K562 (cell line): ENCODE data around the gene TRIM69. TPM values are rescaled to one million over a fixed set of nuclear protein-coding genes. Genes with fewer than 3 reads are reported as not detected.

Experiments used
- E2F3 ChIP-seq: fragments of 250-450 bp; sonication (Bioruptor Pico); IDR thresholded peaks from 2 replicates; pipeline ENCODE4 v1.4.0; 2020; ENCODE audit warnings: mild to moderate bottlenecking
- ETS2 ChIP-seq: IDR thresholded peaks from 2 replicates; pipeline ENCODE4 v1.6.1; 2016; ENCODE audit warnings: borderline replicate concordance, missing genetic modification characterization, mild to moderate bottlenecking, moderate library complexity, missing compliant biosample characterization; ENCODE audit not compliant: poor library complexity, severe bottlenecking
- ETV6 ChIP-seq, 3 experiments: fragments of 150-350 bp in 1 of 3; sonication (generic) in 1 of 3; formaldehyde crosslinking in 1 of 3; IDR thresholded peaks; 2 replicates each; pipeline versions ENCODE4 v1.6.1 to v1.8.0; 2014 to 2022; ENCODE audit warnings: borderline replicate concordance in 2 of 3, low read depth in 2 of 3, antibody characterized with exemption in 1 of 3, low read length in 1 of 3, mild to moderate bottlenecking in 1 of 3, missing genetic modification reagents in 1 of 3
- FOXK2 ChIP-seq, 2 experiments: fragments of 450-650 bp; IDR thresholded peaks in 1 of 2; conservative IDR thresholded peaks in 1 of 2; 2 replicates each; pipeline ENCODE4 v1.6.1; 2016; ENCODE audit warnings: low read depth in 2 of 2, mild to moderate bottlenecking in 1 of 2
- HIVEP1 ChIP-seq: fragments of 250-450 bp; sonication (Bioruptor Pico); IDR thresholded peaks from 2 replicates; pipeline ENCODE4 v1.4.0; 2020; ENCODE audit warnings: mild to moderate bottlenecking
- HMG20A ChIP-seq: fragments of 450-650 bp; formaldehyde crosslinking; conservative IDR thresholded peaks from 2 replicates; pipeline ENCODE4 v1.4.0; 2020; ENCODE audit warnings: mild to moderate bottlenecking, mixed read lengths
- HNRNPK ChIP-seq: fragments of 200-400 bp; formaldehyde crosslinking; IDR thresholded peaks from one replicate; pipeline ENCODE4 v1.6.1; 2018; ENCODE audit warnings: mild to moderate bottlenecking, low read depth, low read length; ENCODE audit not compliant: poor library complexity, severe bottlenecking
- IFI16 ChIP-seq: fragments of 250-450 bp; sonication (Bioruptor Pico); IDR thresholded peaks from 2 replicates; pipeline ENCODE4 v2.1.2; 2022; ENCODE audit warnings: mild to moderate bottlenecking, inconsistent platforms
- NFRKB ChIP-seq: fragments of 450-650 bp; IDR thresholded peaks from 2 replicates; pipeline ENCODE4 v1.6.1; 2016; ENCODE audit warnings: low read depth
- PYGO2 ChIP-seq: fragments of 450-650 bp; IDR thresholded peaks from 2 replicates; pipeline ENCODE4 v1.6.1; 2016; ENCODE audit warnings: mild to moderate bottlenecking, missing genetic modification characterization, moderate library complexity, missing compliant biosample characterization
- RBM15 ChIP-seq: fragments of 200-400 bp; formaldehyde crosslinking; IDR thresholded peaks from 2 replicates; pipeline ENCODE4 v1.6.1; 2018; ENCODE audit warnings: mild to moderate bottlenecking, low read length, moderate library complexity; ENCODE audit not compliant: insufficient read depth
- RFX7 ChIP-seq: fragments of 250-450 bp; sonication (Bioruptor Pico); IDR thresholded peaks from 2 replicates; pipeline ENCODE4 v1.5.1; 2021; ENCODE audit warnings: mild to moderate bottlenecking
- SETDB1 ChIP-seq: IDR thresholded peaks from one replicate; pipeline ENCODE4 v1.6.1; 2012; ENCODE audit warnings: low read length, control low read depth, inconsistent platforms
- TFAM ChIP-seq: fragments of 250-450 bp; sonication (Bioruptor Pico); conservative IDR thresholded peaks from 2 replicates; pipeline ENCODE4 v1.5.0; 2021; ENCODE audit warnings: mild to moderate bottlenecking, moderate library complexity
- ZNF146 ChIP-seq: IDR thresholded peaks from one replicate; pipeline ENCODE4 v1.6.1; 2018; ENCODE audit warnings: missing compliant biosample characterization; ENCODE audit not compliant: unreplicated experiment
- ZNF551 ChIP-seq: fragments of 250-450 bp; sonication (Bioruptor Pico); IDR thresholded peaks from 2 replicates; pipeline ENCODE4 v1.5.0; 2021; ENCODE audit warnings: mild to moderate bottlenecking, moderate library complexity
- ZNF696 ChIP-seq: fragments of 250-450 bp; sonication (Bioruptor Pico); conservative IDR thresholded peaks from 2 replicates; pipeline ENCODE4 v1.4.0; 2020; ENCODE audit warnings: mild to moderate bottlenecking, moderate library complexity
- polyA plus RNA-seq, 8 experiments: library from polyadenylated mRNA; depleted of rRNA in 4 of 8; stranded (reverse) in 5 of 8; unstranded in 3 of 8; fragments of >200 nt; fragmentation: Nextera tagmentation in 2 of 8; fragmentation: Illumina TruSeq in 1 of 8; extraction: Ambion mirVana in 2 of 8; extraction: Trizol in 1 of 8; gene quantifications; 2 replicates each; pipeline versions ENCODE4 v1.2.1 to v1.2.3, GENCODE V29; 2011 to 2014; ENCODE audit warnings: inconsistent platforms in 1 of 8, missing spikeins in 1 of 8
- total RNA-seq, 7 experiments: library from RNA; depleted of rRNA in 6 of 7; stranded (reverse); fragments of >200 nt in 6 of 7; fragmentation: Illumina TruSeq in 2 of 7; extraction: Trizol in 2 of 7; gene quantifications; 2 replicates each; pipeline versions ENCODE4 v1.2.1 to v1.2.3, GENCODE V29; 2011 to 2021; ENCODE audit warnings: low replicate concordance in 1 of 7
- TF ChIP-seq, protein P1 (sequence below), 2 experiments: fragments of 450-650 bp in 1 of 2; sonication (generic) in 1 of 2; formaldehyde crosslinking in 1 of 2; IDR thresholded peaks in 1 of 2; conservative IDR thresholded peaks in 1 of 2; 2 replicates each; pipeline versions ENCODE4 v1.6.1 to v1.8.1; 2016 to 2023; ENCODE audit warnings: mild to moderate bottlenecking in 2 of 2, moderate library complexity in 2 of 2, inconsistent platforms in 1 of 2, missing genetic modification reagents in 1 of 2
- TF ChIP-seq, protein P2 (sequence below): fragments of 150-350 bp; conservative IDR thresholded peaks from 2 replicates; pipeline ENCODE4 v1.6.1; 2014; ENCODE audit warnings: low read length
- TF ChIP-seq, protein P3 (sequence below): fragments of 250-450 bp; sonication (Bioruptor Pico); IDR thresholded peaks from 2 replicates; pipeline ENCODE4 v1.5.0; 2020; ENCODE audit warnings: mild to moderate bottlenecking
- TF ChIP-seq, protein P4 (sequence below): fragments of 250-450 bp; sonication (Bioruptor Pico); IDR thresholded peaks from 2 replicates; pipeline ENCODE4 v1.8.0; 2022; ENCODE audit warnings: inconsistent platforms, mild to moderate bottlenecking, moderate library complexity, borderline replicate concordance

The TRIM69 gene
- total and polyA plus RNA-seq, 9 of the 15 experiments (the other 6 are each of a cell fraction or from before 2014, with no cell fraction given) = 1.0 to 4.3 (median 2.3) TPM

DNA sequence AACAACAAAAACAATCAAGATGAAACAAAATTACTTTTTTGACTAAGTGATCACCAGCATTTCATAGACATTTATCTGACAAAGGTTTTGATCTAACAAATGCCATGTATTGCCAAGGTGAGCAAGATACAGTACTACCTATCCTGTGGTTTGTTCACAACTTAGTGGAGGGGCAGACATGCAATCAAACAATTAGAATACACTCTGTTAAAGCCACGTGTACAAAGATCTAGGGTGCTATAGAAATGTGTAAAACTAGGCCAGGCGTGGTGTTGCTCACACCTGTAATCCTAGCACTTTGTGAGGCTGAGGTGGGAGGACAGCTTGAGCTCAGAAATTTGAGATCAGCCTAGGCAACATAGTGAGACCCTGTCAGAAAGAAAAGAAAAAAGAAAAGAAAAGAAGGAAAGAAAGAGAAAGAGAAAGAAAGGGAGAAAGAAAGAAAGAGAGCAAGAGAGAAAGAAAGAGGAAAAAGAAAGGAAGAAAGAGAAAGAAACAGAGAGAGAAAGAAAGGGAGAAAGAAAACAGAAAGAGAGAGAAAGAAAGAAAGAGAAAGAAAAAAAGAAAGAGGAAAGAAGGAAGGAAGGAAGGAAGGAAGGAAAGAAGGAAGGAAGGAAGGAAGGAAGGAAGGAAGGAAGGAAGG, 1.4 kb upstream of the TRIM69 start (continued):
- TF ChIP-seq, protein P1, sequence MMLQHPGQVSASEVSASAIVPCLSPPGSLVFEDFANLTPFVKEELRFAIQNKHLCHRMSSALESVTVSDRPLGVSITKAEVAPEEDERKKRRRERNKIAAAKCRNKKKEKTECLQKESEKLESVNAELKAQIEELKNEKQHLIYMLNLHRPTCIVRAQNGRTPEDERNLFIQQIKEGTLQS (IDR thresholded peaks at IDR 0.05) = no peak
- TF ChIP-seq, protein P1 (CRISPR knock-in tag; conservative IDR thresholded peaks at IDR 0.05) = no peak
- TF ChIP-seq TFAM (CRISPR knock-in tag) (no peak), ZNF146 (CRISPR knock-in tag) (no peak), FOXK2 (conservative IDR thresholded peaks at IDR 0.05 in 1 of 2, IDR thresholded peaks at IDR 0.05 in 1 of 2; ENCODE audit: low read depth in 2 of 2) (no peak), ZNF551 (CRISPR knock-in tag) (no peak), E2F3 (CRISPR knock-in tag) (no peak), RBM15 (no peak), NFRKB (no peak; the same call in 1 of the 2 replicates), HNRNPK (no peak), ETS2 (tag) (no peak), ETV6 (IDR thresholded peaks at IDR 0.05; ENCODE audit: borderline replicate concordance in 1 of 2, low read depth in 2 of 2, low read length in 1 of 2) (no peak), ETV6 (CRISPR knock-in tag; IDR thresholded peaks at IDR 0.05; ENCODE audit: borderline replicate concordance) (no peak), SETDB1 (no peak), PYGO2 (tag) (no peak), HMG20A (CRISPR knock-in tag) (no peak), HIVEP1 (CRISPR knock-in tag) (no peak), RFX7 (CRISPR knock-in tag) (no peak), IFI16 (no peak), ZNF696 (no peak)
- TF ChIP-seq, protein P2, sequence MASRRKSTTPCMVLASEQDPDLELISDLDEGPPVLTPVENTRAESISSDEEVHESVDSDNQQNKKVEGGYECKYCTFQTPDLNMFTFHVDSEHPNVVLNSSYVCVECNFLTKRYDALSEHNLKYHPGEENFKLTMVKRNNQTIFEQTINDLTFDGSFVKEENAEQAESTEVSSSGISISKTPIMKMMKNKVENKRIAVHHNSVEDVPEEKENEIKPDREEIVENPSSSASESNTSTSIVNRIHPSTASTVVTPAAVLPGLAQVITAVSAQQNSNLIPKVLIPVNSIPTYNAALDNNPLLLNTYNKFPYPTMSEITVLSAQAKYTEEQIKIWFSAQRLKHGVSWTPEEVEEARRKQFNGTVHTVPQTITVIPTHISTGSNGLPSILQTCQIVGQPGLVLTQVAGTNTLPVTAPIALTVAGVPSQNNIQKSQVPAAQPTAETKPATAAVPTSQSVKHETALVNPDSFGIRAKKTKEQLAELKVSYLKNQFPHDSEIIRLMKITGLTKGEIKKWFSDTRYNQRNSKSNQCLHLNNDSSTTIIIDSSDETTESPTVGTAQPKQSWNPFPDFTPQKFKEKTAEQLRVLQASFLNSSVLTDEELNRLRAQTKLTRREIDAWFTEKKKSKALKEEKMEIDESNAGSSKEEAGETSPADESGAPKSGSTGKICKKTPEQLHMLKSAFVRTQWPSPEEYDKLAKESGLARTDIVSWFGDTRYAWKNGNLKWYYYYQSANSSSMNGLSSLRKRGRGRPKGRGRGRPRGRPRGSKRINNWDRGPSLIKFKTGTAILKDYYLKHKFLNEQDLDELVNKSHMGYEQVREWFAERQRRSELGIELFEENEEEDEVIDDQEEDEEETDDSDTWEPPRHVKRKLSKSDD = no peak
- TF ChIP-seq, protein P3, sequence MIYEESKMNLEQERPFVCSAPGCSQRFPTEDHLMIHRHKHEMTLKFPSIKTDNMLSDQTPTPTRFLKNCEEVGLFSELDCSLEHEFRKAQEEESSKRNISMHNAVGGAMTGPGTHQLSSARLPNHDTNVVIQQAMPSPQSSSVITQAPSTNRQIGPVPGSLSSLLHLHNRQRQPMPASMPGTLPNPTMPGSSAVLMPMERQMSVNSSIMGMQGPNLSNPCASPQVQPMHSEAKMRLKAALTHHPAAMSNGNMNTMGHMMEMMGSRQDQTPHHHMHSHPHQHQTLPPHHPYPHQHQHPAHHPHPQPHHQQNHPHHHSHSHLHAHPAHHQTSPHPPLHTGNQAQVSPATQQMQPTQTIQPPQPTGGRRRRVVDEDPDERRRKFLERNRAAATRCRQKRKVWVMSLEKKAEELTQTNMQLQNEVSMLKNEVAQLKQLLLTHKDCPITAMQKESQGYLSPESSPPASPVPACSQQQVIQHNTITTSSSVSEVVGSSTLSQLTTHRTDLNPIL (CRISPR knock-in tag) = no peak
- TF ChIP-seq, protein P4, sequence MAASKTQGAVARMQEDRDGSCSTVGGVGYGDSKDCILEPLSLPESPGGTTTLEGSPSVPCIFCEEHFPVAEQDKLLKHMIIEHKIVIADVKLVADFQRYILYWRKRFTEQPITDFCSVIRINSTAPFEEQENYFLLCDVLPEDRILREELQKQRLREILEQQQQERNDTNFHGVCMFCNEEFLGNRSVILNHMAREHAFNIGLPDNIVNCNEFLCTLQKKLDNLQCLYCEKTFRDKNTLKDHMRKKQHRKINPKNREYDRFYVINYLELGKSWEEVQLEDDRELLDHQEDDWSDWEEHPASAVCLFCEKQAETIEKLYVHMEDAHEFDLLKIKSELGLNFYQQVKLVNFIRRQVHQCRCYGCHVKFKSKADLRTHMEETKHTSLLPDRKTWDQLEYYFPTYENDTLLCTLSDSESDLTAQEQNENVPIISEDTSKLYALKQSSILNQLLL (CRISPR knock-in tag) = no peak
